SK-N-SH treated with all-trans-retinoic acid at 6 μM for 48 hours (cell line): ENCODE results near the gene WDR62.

Source experiments
- ATAC-seq: fragments of 200-7000 bp; cut with Tn5 transposase; 3 replicates; pipeline ENCODE4 v1.9.1; 2020; ENCODE audit warnings: mild to moderate bottlenecking, moderate library complexity
- ARNTL ChIP-seq: fragments of 450-650 bp; formaldehyde crosslinking; IDR thresholded peaks from 2 replicates; pipeline ENCODE4 v1.5.0; 2020; ENCODE audit warnings: low read depth, mild to moderate bottlenecking, moderate library complexity, borderline replicate concordance
- BACH2 ChIP-seq: fragments of 250-450 bp; sonication (Bioruptor Pico); IDR thresholded peaks from 2 replicates; pipeline ENCODE4 v1.9.0; 2021; ENCODE audit warnings: mild to moderate bottlenecking, borderline replicate concordance
- CSDC2 ChIP-seq: fragments of 250-450 bp; sonication (Bioruptor Pico); IDR thresholded peaks from 2 replicates; pipeline ENCODE4 v1.5.0; 2020; ENCODE audit warnings: mild to moderate bottlenecking, moderate library complexity
- ESRRG ChIP-seq: fragments of 250-450 bp; sonication (Bioruptor Pico); IDR thresholded peaks from 2 replicates; pipeline ENCODE4 v1.6.1; 2021; ENCODE audit warnings: mild to moderate bottlenecking
- ISL1 ChIP-seq: fragments of 250-450 bp; sonication (Bioruptor Pico); IDR thresholded peaks from 2 replicates; pipeline ENCODE4 v2.1.2; 2022; ENCODE audit warnings: mild to moderate bottlenecking, moderate library complexity
- OSR1 ChIP-seq: fragments of 250-450 bp; sonication (Bioruptor Pico); IDR thresholded peaks from 2 replicates; pipeline ENCODE4 v1.8.0; 2022; ENCODE audit warnings: moderate library complexity, mild to moderate bottlenecking, inconsistent platforms
- PPARA ChIP-seq: fragments of 250-450 bp; sonication (Bioruptor Pico); IDR thresholded peaks from 2 replicates; pipeline ENCODE4 v1.5.0; 2020; ENCODE audit warnings: mild to moderate bottlenecking, borderline replicate concordance
- SNAI2 ChIP-seq: fragments of 250-450 bp; sonication (Bioruptor Pico); IDR thresholded peaks from 2 replicates; pipeline ENCODE4 v1.5.0; 2020; ENCODE audit warnings: mild to moderate bottlenecking, moderate library complexity
- TCF4 ChIP-seq: fragments of 250-450 bp; sonication (Bioruptor Pico); IDR thresholded peaks from 2 replicates; pipeline ENCODE4 v1.8.0; 2021; ENCODE audit warnings: mild to moderate bottlenecking, moderate library complexity, borderline replicate concordance
- TOX ChIP-seq: fragments of 250-450 bp; sonication (Bioruptor Pico); IDR thresholded peaks from 2 replicates; pipeline ENCODE4 v1.8.0; 2021; ENCODE audit warnings: mild to moderate bottlenecking, moderate library complexity, borderline replicate concordance
- ZFP3 ChIP-seq: fragments of 250-450 bp; sonication (Bioruptor Pico); IDR thresholded peaks from 2 replicates; pipeline ENCODE4 v1.5.0; 2020; ENCODE audit warnings: mild to moderate bottlenecking, moderate library complexity
- ZFP30 ChIP-seq: fragments of 450-650 bp; formaldehyde crosslinking; IDR thresholded peaks from 2 replicates; pipeline ENCODE4 v1.5.0; 2022; ENCODE audit warnings: mild to moderate bottlenecking, moderate library complexity
- ZNF565 ChIP-seq: fragments of 450-650 bp; formaldehyde crosslinking; conservative IDR thresholded peaks from 2 replicates; pipeline ENCODE4 v1.5.0; 2020; ENCODE audit warnings: low read depth, mild to moderate bottlenecking, moderate library complexity
- ZNF70 ChIP-seq: fragments of 450-650 bp; formaldehyde crosslinking; IDR thresholded peaks from 2 replicates; pipeline ENCODE4 v1.5.0; 2020; ENCODE audit warnings: mild to moderate bottlenecking, moderate library complexity
- ZNF8 ChIP-seq: fragments of 450-650 bp; formaldehyde crosslinking; IDR thresholded peaks from 2 replicates; pipeline ENCODE4 v1.5.0; 2020; ENCODE audit warnings: mild to moderate bottlenecking, moderate library complexity
- TF ChIP-seq, protein P1 (sequence below): fragments of 250-450 bp; sonication (Bioruptor Pico); IDR thresholded peaks from 2 replicates; pipeline ENCODE4 v1.5.1; 2020; ENCODE audit warnings: low read depth, mild to moderate bottlenecking, moderate library complexity
- TF ChIP-seq, protein P2 (sequence below): fragments of 250-450 bp; sonication (Bioruptor Pico); IDR thresholded peaks from 2 replicates; pipeline ENCODE4 v1.8.0; 2021; ENCODE audit warnings: low read depth, mild to moderate bottlenecking, moderate library complexity, borderline replicate concordance
- TF ChIP-seq, protein P3 (sequence below): fragments of 250-450 bp; sonication (Bioruptor Pico); IDR thresholded peaks from 2 replicates; pipeline ENCODE4 v1.5.0; 2020; ENCODE audit warnings: mild to moderate bottlenecking, moderate library complexity
- TF ChIP-seq, protein P4 (sequence below): fragments of 250-450 bp; sonication (Bioruptor Pico); IDR thresholded peaks from 2 replicates; pipeline ENCODE4 v1.8.0; 2020; ENCODE audit warnings: mild to moderate bottlenecking, moderate library complexity, borderline replicate concordance
- TF ChIP-seq, protein P5 (sequence below): fragments of 250-450 bp; sonication (Bioruptor Pico); IDR thresholded peaks from 2 replicates; pipeline ENCODE4 v1.5.1; 2021; ENCODE audit warnings: mild to moderate bottlenecking, moderate library complexity

WDR62 gene

DNA sequence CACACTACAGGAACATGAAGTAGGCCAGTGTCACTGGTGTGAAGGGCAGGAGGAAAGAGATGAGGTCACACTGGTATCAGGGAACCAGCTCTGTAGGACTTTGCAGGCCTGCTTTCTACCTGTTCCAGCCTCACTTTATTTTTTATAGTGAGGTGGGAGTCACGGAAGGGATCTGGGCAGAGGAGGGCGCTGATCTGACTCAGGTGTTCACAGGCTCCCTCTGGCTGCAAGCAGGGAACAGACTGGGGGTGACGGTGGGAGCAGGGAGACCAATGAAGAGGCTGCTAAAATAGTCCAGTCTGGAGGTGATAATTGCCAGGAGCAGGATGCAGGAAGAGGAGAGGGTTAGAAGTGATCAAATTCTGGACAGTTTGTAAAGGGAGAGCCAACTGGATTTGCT lies 3.5 kb upstream of the WDR62 start:
- no peak for ATAC-seq
- TF ChIP-seq, protein P1, sequence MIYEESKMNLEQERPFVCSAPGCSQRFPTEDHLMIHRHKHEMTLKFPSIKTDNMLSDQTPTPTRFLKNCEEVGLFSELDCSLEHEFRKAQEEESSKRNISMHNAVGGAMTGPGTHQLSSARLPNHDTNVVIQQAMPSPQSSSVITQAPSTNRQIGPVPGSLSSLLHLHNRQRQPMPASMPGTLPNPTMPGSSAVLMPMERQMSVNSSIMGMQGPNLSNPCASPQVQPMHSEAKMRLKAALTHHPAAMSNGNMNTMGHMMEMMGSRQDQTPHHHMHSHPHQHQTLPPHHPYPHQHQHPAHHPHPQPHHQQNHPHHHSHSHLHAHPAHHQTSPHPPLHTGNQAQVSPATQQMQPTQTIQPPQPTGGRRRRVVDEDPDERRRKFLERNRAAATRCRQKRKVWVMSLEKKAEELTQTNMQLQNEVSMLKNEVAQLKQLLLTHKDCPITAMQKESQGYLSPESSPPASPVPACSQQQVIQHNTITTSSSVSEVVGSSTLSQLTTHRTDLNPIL (CRISPR knock-in tag) = no peak
- no peak for TF ChIP-seq ISL1
- TF ChIP-seq, protein P2, sequence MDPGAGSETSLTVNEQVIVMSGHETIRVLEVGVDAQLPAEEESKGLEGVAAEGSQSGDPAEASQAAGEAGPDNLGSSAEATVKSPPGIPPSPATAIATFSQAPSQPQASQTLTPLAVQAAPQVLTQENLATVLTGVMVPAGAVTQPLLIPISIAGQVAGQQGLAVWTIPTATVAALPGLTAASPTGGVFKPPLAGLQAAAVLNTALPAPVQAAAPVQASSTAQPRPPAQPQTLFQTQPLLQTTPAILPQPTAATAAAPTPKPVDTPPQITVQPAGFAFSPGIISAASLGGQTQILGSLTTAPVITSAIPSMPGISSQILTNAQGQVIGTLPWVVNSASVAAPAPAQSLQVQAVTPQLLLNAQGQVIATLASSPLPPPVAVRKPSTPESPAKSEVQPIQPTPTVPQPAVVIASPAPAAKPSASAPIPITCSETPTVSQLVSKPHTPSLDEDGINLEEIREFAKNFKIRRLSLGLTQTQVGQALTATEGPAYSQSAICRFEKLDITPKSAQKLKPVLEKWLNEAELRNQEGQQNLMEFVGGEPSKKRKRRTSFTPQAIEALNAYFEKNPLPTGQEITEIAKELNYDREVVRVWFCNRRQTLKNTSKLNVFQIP (CRISPR knock-in tag) = no peak
- TF ChIP-seq SNAI2 (CRISPR knock-in tag) = no peak
- TF ChIP-seq, protein P3, sequence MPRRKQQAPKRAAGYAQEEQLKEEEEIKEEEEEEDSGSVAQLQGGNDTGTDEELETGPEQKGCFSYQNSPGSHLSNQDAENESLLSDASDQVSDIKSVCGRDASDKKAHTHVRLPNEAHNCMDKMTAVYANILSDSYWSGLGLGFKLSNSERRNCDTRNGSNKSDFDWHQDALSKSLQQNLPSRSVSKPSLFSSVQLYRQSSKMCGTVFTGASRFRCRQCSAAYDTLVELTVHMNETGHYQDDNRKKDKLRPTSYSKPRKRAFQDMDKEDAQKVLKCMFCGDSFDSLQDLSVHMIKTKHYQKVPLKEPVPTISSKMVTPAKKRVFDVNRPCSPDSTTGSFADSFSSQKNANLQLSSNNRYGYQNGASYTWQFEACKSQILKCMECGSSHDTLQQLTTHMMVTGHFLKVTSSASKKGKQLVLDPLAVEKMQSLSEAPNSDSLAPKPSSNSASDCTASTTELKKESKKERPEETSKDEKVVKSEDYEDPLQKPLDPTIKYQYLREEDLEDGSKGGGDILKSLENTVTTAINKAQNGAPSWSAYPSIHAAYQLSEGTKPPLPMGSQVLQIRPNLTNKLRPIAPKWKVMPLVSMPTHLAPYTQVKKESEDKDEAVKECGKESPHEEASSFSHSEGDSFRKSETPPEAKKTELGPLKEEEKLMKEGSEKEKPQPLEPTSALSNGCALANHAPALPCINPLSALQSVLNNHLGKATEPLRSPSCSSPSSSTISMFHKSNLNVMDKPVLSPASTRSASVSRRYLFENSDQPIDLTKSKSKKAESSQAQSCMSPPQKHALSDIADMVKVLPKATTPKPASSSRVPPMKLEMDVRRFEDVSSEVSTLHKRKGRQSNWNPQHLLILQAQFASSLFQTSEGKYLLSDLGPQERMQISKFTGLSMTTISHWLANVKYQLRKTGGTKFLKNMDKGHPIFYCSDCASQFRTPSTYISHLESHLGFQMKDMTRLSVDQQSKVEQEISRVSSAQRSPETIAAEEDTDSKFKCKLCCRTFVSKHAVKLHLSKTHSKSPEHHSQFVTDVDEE (CRISPR knock-in tag) = no peak
- TF ChIP-seq, protein P4, sequence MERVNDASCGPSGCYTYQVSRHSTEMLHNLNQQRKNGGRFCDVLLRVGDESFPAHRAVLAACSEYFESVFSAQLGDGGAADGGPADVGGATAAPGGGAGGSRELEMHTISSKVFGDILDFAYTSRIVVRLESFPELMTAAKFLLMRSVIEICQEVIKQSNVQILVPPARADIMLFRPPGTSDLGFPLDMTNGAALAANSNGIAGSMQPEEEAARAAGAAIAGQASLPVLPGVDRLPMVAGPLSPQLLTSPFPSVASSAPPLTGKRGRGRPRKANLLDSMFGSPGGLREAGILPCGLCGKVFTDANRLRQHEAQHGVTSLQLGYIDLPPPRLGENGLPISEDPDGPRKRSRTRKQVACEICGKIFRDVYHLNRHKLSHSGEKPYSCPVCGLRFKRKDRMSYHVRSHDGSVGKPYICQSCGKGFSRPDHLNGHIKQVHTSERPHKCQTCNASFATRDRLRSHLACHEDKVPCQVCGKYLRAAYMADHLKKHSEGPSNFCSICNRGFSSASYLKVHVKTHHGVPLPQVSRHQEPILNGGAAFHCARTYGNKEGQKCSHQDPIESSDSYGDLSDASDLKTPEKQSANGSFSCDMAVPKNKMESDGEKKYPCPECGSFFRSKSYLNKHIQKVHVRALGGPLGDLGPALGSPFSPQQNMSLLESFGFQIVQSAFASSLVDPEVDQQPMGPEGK (CRISPR knock-in tag) = no peak
- no peak for TF ChIP-seq ZNF8 (CRISPR knock-in tag)
- TF ChIP-seq ZFP30 = no peak
- TF ChIP-seq ZNF565 = no peak
- TF ChIP-seq ZNF70 = no peak
- TF ChIP-seq ZFP3 (CRISPR knock-in tag) = no peak
- TF ChIP-seq ARNTL (CRISPR knock-in tag) = no peak
- no peak for TF ChIP-seq ESRRG (CRISPR knock-in tag)
- no peak for TF ChIP-seq OSR1 (CRISPR knock-in tag)
- no peak for TF ChIP-seq BACH2

DNA sequence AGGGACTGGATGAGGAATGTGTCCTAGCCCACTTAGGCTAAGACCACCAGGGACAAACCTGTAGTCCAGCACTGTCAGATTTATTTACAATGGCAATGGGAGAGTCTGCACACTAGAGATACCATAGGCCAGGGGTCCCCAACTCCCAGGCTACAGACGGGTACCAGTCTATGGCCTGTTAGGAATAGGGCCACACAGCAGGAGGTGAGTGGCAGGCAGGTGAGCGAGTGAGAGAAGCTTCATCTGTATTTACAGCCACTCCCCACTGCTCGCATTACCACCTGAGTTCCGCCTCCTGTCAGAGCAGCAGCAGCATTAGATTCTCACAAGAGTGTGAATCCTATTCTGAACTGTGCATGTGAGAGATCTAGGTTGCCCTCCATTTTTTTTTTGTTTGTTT lies 3.1 kb upstream of the WDR62 start:
- TF ChIP-seq ESRRG (CRISPR knock-in tag) (no peak), ZNF565 (no peak), TOX (CRISPR knock-in tag) (no peak), OSR1 (CRISPR knock-in tag) (no peak), ZNF8 (CRISPR knock-in tag) (no peak), TCF4 (CRISPR knock-in tag) (no peak), ZFP30 (no peak), CSDC2 (CRISPR knock-in tag) (no peak), ISL1 (no peak), ZFP3 (CRISPR knock-in tag) (no peak), SNAI2 (CRISPR knock-in tag) (no peak), PPARA (CRISPR knock-in tag) (no peak)
- TF ChIP-seq, protein P3 (CRISPR knock-in tag) = no peak
- TF ChIP-seq, protein P4 (CRISPR knock-in tag) = no peak
- TF ChIP-seq, protein P5, sequence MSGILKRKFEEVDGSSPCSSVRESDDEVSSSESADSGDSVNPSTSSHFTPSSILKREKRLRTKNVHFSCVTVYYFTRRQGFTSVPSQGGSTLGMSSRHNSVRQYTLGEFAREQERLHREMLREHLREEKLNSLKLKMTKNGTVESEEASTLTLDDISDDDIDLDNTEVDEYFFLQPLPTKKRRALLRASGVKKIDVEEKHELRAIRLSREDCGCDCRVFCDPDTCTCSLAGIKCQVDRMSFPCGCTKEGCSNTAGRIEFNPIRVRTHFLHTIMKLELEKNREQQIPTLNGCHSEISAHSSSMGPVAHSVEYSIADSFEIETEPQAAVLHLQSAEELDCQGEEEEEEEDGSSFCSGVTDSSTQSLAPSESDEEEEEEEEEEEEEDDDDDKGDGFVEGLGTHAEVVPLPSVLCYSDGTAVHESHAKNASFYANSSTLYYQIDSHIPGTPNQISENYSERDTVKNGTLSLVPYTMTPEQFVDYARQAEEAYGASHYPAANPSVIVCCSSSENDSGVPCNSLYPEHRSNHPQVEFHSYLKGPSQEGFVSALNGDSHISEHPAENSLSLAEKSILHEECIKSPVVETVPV = no peak
- TF ChIP-seq, protein P1 (CRISPR knock-in tag) = no peak
- no peak for ATAC-seq
